ENCODE measurements around the gene SRPK2.

GRCh38 chr7:105322655-105323277, 66.0 kb downstream of the SRPK2 start:
- no peak for TF ChIP-seq POLR2AphosphoS5 (IDR thresholded peaks at IDR 0.05; ENCODE audit: borderline replicate concordance, low read depth, low read length)
- no peak for TF ChIP-seq EZH2 (IDR thresholded peaks at IDR 0.05)
- TF ChIP-seq FOXP2 (optimal IDR thresholded peaks at IDR 0.05; ENCODE audit: control extremely low read depth, extremely low read length, insufficient read depth) = no peak

All from SK-N-MC (cell line).